ENCODE data around the gene PRKAR2B. TPM values are rescaled to one million over a fixed set of nuclear protein-coding genes. Genes with fewer than 3 reads are reported as not detected.

The PRKAR2B gene
- total and polyA plus RNA-seq, 2 donors (not counting 1 experiment from before 2014, with no cell fraction given) = 0.07 to 0.81 TPM

DNA sequence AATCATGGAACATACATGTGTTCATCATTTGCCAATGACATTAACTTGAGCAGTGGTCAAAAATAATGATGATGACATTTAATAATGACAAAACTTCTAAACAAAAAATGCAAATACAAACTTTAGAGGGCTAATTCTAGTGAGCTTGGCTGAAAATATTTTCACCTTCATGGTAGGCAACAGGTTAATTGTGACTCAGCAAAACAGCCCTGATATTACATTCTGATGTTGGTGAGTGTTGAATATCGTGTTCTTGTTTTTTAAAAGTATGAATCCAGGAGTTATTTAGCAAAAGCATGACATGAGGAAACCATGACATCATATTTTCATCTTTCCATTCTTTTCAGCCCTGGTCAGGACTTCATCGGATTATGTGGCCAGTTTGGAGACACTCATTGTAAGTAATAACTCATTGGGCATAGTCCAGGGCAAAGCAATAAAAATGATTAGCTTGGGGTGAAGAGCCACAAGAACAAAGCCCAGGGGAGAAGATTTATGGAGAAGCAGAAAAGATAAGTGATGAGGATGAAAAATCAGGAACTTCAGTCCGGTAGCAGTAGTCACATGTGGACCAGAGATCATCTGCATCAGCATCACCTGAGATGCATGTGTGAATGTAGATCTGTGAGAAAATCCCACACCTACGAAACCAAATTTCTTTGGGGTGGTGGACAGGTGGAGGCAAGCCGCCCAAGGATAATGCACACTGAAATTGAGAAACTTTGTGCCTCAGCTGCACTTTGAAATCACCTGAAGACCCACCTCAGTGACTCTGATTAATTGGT is 46.8 kb upstream of the PRKAR2B start:
- H3K4me1 Mint-ChIP-seq = no peaks in the 10 kb centered on the region
- no peak overlapping the region for H3K27ac Mint-ChIP-seq
- no peak overlapping the region for H3K4me2 ChIP-seq (replicated peaks; ENCODE audit: low read depth, low read length, poor library complexity, severe bottlenecking)
- CTCF ChIA-PET = no interaction called here
- intact Hi-C loops (cut with micrococcal nuclease) = no loop called here
- no peak overlapping the region for H3K9ac ChIP-seq (ENCODE audit: low read length)
- no peak overlapping the region for H3K4me3 Mint-ChIP-seq
- H3K27me3 ChIP-seq (replicated peaks in 1 of 4; ENCODE audit: control extremely low read depth in 1 of 4, control insufficient read depth in 3 of 4, insufficient read depth in 4 of 4, low read length in 3 of 4) = no peaks in the 10 kb centered on the region
- H3K4me3 ChIP-seq (ENCODE audit: control extremely low read depth in 1 of 5, extremely low read depth in 1 of 5, insufficient read depth in 1 of 5, low read depth in 2 of 5, low read length in 4 of 5) = no peak overlapping the region
- no peak overlapping the region for H3K27ac ChIP-seq (ENCODE audit: low read length in 2 of 2)
- no peaks in the 10 kb centered on the region for H3K79me2 ChIP-seq (ENCODE audit: control insufficient read depth, insufficient read depth, low read length)
- H4K20me1 ChIP-seq (ENCODE audit: control insufficient read depth, insufficient read depth, low read length, poor library complexity, severe bottlenecking) = no peaks in the 10 kb centered on the region
- no peak for DNase-seq
- peaks cover 19% of the 10 kb centered on the region for H3K27me3 Mint-ChIP-seq
- no peaks in the 10 kb centered on the region for H3K9me3 ChIP-seq (ENCODE audit: control extremely low read depth in 1 of 3, control insufficient read depth in 2 of 3, insufficient read depth in 1 of 3, low read length in 2 of 3)
- POLR2A ChIA-PET = no interaction called here
- H3K36me3 ChIP-seq (replicated peaks in 1 of 2; ENCODE audit: control extremely low read depth in 1 of 2, control insufficient read depth in 1 of 2, extremely low read depth in 1 of 2, insufficient read depth in 2 of 2, low read length in 1 of 2) = no peaks in the 10 kb centered on the region
- no peaks in the 10 kb centered on the region for H3K4me1 ChIP-seq (ENCODE audit: control insufficient read depth in 2 of 2, insufficient read depth in 2 of 2, low read length in 2 of 2)
- no peak for ATAC-seq (ENCODE audit: low read depth)
- no peak for TF ChIP-seq EZH2 (IDR thresholded peaks at IDR 0.05; ENCODE audit: borderline replicate concordance, insufficient read depth, low read depth, low read length, poor library complexity, severe bottlenecking)
- TF ChIP-seq, protein P1, sequence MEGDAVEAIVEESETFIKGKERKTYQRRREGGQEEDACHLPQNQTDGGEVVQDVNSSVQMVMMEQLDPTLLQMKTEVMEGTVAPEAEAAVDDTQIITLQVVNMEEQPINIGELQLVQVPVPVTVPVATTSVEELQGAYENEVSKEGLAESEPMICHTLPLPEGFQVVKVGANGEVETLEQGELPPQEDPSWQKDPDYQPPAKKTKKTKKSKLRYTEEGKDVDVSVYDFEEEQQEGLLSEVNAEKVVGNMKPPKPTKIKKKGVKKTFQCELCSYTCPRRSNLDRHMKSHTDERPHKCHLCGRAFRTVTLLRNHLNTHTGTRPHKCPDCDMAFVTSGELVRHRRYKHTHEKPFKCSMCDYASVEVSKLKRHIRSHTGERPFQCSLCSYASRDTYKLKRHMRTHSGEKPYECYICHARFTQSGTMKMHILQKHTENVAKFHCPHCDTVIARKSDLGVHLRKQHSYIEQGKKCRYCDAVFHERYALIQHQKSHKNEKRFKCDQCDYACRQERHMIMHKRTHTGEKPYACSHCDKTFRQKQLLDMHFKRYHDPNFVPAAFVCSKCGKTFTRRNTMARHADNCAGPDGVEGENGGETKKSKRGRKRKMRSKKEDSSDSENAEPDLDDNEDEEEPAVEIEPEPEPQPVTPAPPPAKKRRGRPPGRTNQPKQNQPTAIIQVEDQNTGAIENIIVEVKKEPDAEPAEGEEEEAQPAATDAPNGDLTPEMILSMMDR (IDR thresholded peaks at IDR 0.05) = no peak
- no peak overlapping the region for H2AFZ ChIP-seq (ENCODE audit: insufficient read depth, low read depth, low read length, poor library complexity, severe bottlenecking)
- 100% methylated on average over 1 of the region's 5 CpGs for WGBS (ENCODE audit: insufficient coverage)
- no peaks in the 10 kb centered on the region for H3K9me3 Mint-ChIP-seq (ENCODE audit: insufficient read depth)

- CTCF ChIA-PET = no interaction called here
- WGBS (ENCODE audit: insufficient coverage) = no CpG with 5 or more reads among the region's 2 CpGs
Observed at GRCh38 chr7:106999023-106999422, 45.5 kb upstream of the PRKAR2B start.

More at GRCh38 chr7:106999023-106999422, 45.5 kb upstream of the PRKAR2B start:
- Mint-ChIP-seq H3K27ac (no peak overlapping the region), H3K4me1 (no peaks in the 10 kb centered on the region), H3K4me3 (no peak overlapping the region), H3K27me3 (peaks cover 19% of the 10 kb centered on the region), H3K9me3 (ENCODE audit: insufficient read depth) (no peaks in the 10 kb centered on the region)
- Histone ChIP-seq H3K9me3 (ENCODE audit: control extremely low read depth in 1 of 3, control insufficient read depth in 2 of 3, insufficient read depth in 1 of 3, low read length in 2 of 3) (no peaks in the 10 kb centered on the region), H3K27ac (ENCODE audit: low read length in 2 of 2) (no peak overlapping the region), H3K79me2 (ENCODE audit: control insufficient read depth, insufficient read depth, low read length) (no peaks in the 10 kb centered on the region), H3K27me3 (replicated peaks in 1 of 4; ENCODE audit: control extremely low read depth in 1 of 4, control insufficient read depth in 3 of 4, insufficient read depth in 4 of 4, low read length in 3 of 4) (no peaks in the 10 kb centered on the region), H3K4me1 (ENCODE audit: control insufficient read depth in 2 of 2, insufficient read depth in 2 of 2, low read length in 2 of 2) (no peaks in the 10 kb centered on the region), H3K4me3 (ENCODE audit: control extremely low read depth in 1 of 5, extremely low read depth in 1 of 5, insufficient read depth in 1 of 5, low read depth in 2 of 5, low read length in 4 of 5) (no peak overlapping the region), H3K36me3 (replicated peaks in 1 of 2; ENCODE audit: control extremely low read depth in 1 of 2, control insufficient read depth in 1 of 2, extremely low read depth in 1 of 2, insufficient read depth in 2 of 2, low read length in 1 of 2) (no peaks in the 10 kb centered on the region), H3K9ac (ENCODE audit: low read length) (no peak overlapping the region), H4K20me1 (ENCODE audit: control insufficient read depth, insufficient read depth, low read length, poor library complexity, severe bottlenecking) (no peaks in the 10 kb centered on the region), H3K4me2 (replicated peaks; ENCODE audit: low read depth, low read length, poor library complexity, severe bottlenecking) (no peak overlapping the region), H2AFZ (ENCODE audit: insufficient read depth, low read depth, low read length, poor library complexity, severe bottlenecking) (no peak overlapping the region)
- ATAC-seq (ENCODE audit: low read depth) = no peak
- intact Hi-C loops (cut with micrococcal nuclease) = no loop called here
- DNase-seq = no peak
- TF ChIP-seq, protein P1 (IDR thresholded peaks at IDR 0.05) = no peak
- TF ChIP-seq EZH2 (IDR thresholded peaks at IDR 0.05; ENCODE audit: borderline replicate concordance, insufficient read depth, low read depth, low read length, poor library complexity, severe bottlenecking) = no peak
- POLR2A ChIA-PET = no interaction called here
